Fibroblast of gingiva (primary cell): ENCODE data around the gene CUX1.

ENCODE experiments used
- DNase-seq: peaks from one replicate; pipeline ENCODE4 v3.0.0-alpha.2; 2011; ENCODE audit warnings: low read depth

CUX1 gene

GRCh38 chr7:102248081-102248455, 430.6 kb downstream of the CUX1 start:
- no peak for DNase-seq

- DNase-seq: no peak
Observed at GRCh38 chr7:102248456-102249395, 431.3 kb downstream of the CUX1 start.

- no peak for DNase-seq
Observed at GRCh38 chr7:102251531-102252365, 434.3 kb downstream of the CUX1 start.

- no peak for DNase-seq
Observed at GRCh38 chr7:102252366-102252982, 435.0 kb downstream of the CUX1 start.

- DNase-seq: no peak
Observed at GRCh38 chr7:102253066-102253972, 435.9 kb downstream of the CUX1 start.

- no peak for DNase-seq
Observed at GRCh38 chr7:102253973-102254370, 436.5 kb downstream of the CUX1 start.

- DNase-seq: no peak
Observed at GRCh38 chr7:102254521-102254920, 437.1 kb downstream of the CUX1 start.

- no peak for DNase-seq
Observed at GRCh38 chr7:102255501-102255900, 438.1 kb downstream of the CUX1 start.

GRCh38 chr7:102255916-102256315, 438.5 kb downstream of the CUX1 start:
- no peak for DNase-seq

GRCh38 chr7:102258073-102258748, 440.8 kb downstream of the CUX1 start:
- no peak for DNase-seq

- no peak for DNase-seq
Observed at GRCh38 chr7:102258749-102259107, 441.3 kb downstream of the CUX1 start.

GRCh38 chr7:102260856-102261255, 443.4 kb downstream of the CUX1 start:
- DNase-seq: peak; percentile 14

- DNase-seq: no peak
Observed at GRCh38 chr7:102261451-102261850, 444.0 kb downstream of the CUX1 start.

GRCh38 chr7:102262546-102262945, 445.1 kb downstream of the CUX1 start:
- no peak for DNase-seq

GRCh38 chr7:102264367-102264891, 447.0 kb downstream of the CUX1 start:
- no peak for DNase-seq

GRCh38 chr7:102266541-102266940, 449.1 kb downstream of the CUX1 start:
- no peak for DNase-seq

- no peak for DNase-seq
Observed at GRCh38 chr7:102268635-102269034, 451.2 kb downstream of the CUX1 start.

- DNase-seq: no peak
Observed at GRCh38 chr7:102270178-102270887, 452.9 kb downstream of the CUX1 start.

GRCh38 chr7:102271158-102271798, 453.9 kb downstream of the CUX1 start:
- no peak for DNase-seq
